Epithelial cell of umbilical artery (primary cell): Measurements from ENCODE around the gene TLE4. TPM values are rescaled to one million over a fixed set of nuclear protein-coding genes. Genes with fewer than 3 reads are reported as not detected.

Experiments used
- total RNA-seq: library from RNA; depleted of rRNA; stranded (reverse); fragments of >200 nt; gene quantifications from 2 replicates; pipeline ENCODE4 v1.2.3, GENCODE V29; 2014

Gene TLE4
- total RNA-seq: 6.2 and 14.3 TPM in 2 replicates

DNA sequence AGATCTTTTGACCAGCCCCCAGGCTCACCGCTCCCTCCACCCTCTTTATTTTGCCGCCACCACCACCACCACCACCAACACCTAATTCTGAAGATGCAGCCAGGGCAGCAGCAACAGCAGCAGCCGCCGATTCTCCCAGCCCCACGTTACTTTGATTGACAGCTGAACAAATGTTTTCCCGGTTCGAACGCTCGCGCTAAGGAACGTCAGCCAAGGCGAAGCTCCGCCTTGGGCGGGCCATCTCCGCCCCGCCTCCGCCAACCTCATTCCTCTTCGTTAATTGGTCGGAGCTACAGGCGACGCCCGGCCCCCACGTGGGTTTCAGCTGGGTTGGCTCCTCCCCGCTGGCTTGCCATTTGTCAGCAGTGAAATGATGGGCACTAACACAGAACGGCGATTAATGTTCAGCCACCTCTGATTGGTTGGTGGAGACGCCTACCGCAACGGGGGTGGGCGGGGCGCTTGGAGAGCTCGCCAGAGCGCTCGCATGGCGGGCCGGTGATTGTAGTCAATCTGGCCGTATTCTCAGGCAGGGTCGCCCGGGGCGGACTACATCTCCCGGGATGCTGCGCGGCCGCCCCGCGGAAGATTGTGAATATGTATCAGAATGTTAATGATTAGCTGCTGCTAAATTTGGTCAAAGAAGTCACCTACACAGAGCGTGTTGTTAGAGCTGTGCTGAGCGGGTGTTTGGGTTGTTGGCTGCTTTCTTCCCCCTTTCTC lies at the start of gene TLE4:
Gene TLE4 (plus strand): TSS at position 657 of the 723 bp plus-strand sequence. CDS start 826 bp downstream, outside the sequence.

